Heart left ventricle (tissue), 13 donors: Measurements from ENCODE around the gene HNRNPA3.

Source experiments
- POLR2A ChIP-seq, 2 donors: fragments of 450-650 bp; IDR thresholded peaks; one replicate each; pipeline ENCODE4 v1.6.1; 2017; ENCODE audit warnings: antibody characterized with exemption in 2 of 2, mild to moderate bottlenecking in 2 of 2, moderate library complexity in 2 of 2
- TF ChIP-seq, protein P1 (sequence below), 12 donors: fragments of 200-600 bp; sonication (generic) in 4 of 12; IDR thresholded peaks; one replicate each; pipeline versions ENCODE4 v1.5.0 to v1.8.0; 2018 to 2022; ENCODE audit warnings: antibody characterized with exemption in 12 of 12, mild to moderate bottlenecking in 5 of 12
- donor health status: ischemic (EF 13 %, LVEDD 7.1; RV severe dilation, severe dysfunction).
- donor health status: DM: no; HTN: yes; CAD: no.
- donor health status: DM: no; HTN: no; CAD: no.
- donor health status: ischemic (EF 25% LVEDD 6.9; RV normal size, moderate dysfunction).
- donor health status: ischemic (EF 25% LVEDD 5.7; RV mildly dilated, moderate dysfunction).
- donor health status: ischemic (EF 35%, LVEDD 5.7; RV mildly dilated, moderate dysfunction).
- donor health status: nonischemic (EF 11% LVEDD 7.7; RV severe dilation, severe dysfunction).
- donor health status: DM: yes; HTN: yes; CAD: no.
- donor health status: PGD.
- donor health status: ischemic (EF 29% LVEDD 5.4; RV normal size, mild dysfunction).
- donor health status: nonischemic (EF 23%, LVEDD 6.1; RV moderate dilation, normal function).

DNA sequence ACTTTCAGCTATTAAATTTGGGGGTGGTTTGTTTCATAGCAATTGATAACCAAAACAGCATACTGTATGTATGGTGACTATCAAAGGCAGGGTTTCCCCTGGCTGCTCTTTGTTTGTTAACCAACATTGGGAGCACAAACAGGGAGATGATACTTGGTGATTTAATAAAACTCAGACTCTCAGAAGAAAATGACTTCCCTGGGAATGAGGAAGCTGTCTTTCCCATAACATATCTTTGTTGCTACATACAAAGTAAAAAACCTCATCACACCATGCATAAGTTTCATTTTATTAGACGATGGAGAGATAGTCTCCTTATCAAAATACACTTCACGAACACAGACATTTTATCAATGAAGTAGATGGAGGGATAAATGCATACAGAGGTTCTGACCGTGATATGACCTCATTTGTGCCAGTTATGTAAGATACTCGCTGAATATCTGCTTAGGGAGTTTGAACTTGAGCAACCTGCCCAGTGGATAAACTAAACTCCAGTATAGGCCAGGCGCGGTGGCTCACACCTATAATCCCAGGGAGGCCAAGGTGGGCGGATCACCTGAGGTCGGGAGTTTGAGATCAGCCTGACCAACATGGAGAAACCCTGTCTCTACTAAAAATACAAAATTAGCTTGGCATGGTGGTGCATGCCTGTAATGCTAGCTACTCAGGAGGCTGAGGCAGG lies 55.7 kb downstream of the HNRNPA3 start:
- TF ChIP-seq, protein P1, sequence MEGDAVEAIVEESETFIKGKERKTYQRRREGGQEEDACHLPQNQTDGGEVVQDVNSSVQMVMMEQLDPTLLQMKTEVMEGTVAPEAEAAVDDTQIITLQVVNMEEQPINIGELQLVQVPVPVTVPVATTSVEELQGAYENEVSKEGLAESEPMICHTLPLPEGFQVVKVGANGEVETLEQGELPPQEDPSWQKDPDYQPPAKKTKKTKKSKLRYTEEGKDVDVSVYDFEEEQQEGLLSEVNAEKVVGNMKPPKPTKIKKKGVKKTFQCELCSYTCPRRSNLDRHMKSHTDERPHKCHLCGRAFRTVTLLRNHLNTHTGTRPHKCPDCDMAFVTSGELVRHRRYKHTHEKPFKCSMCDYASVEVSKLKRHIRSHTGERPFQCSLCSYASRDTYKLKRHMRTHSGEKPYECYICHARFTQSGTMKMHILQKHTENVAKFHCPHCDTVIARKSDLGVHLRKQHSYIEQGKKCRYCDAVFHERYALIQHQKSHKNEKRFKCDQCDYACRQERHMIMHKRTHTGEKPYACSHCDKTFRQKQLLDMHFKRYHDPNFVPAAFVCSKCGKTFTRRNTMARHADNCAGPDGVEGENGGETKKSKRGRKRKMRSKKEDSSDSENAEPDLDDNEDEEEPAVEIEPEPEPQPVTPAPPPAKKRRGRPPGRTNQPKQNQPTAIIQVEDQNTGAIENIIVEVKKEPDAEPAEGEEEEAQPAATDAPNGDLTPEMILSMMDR (IDR thresholded peaks at IDR 0.05): no peak
- TF ChIP-seq POLR2A (IDR thresholded peaks at IDR 0.05): no peak
